Measurements from ENCODE around the gene CFAP20.

CFAP20 gene

DNA sequence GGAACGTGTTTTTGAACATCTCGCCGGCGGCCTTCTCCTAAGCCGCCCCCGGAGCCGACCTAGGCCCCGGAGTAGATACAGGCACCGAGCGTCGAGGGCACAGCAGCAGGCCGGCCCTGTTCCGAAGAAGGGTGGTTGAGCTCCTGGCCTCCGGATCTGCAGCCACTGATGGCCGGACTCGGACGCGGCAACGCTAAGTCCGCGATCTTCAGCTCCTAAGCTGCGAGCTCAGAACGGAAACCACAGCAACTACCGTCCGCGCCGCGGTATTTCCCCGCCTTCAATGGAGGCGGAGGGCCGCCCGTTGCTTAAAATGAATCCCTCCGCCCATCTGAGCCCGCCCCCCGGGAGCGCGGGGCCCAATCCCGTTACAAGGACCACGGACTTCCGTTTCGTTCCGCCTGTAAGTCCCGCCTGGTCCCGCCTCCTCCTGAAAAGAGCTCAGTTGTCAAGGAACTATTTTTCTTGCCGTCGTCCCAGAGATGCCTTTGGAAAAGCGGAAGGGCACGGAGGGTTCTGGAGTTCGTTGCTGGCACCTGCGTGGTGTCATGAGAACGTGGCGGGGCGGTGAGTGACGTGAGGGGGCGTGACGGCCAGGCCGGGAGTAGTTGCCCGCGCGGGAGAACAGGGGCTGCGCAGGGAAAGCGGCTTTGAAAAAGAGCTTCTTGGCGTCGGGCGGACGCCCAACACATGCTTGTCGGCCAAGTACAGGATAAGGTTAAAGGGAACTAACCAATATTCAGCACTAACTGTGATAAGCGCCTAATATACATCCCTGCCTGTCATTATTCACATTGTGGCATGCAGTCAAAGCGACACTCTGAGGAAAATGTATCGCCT, at the start of gene CFAP20:
Gene CFAP20 (minus strand): TSS at position 285 of the 840 bp plus-strand sequence. CDS start 266 bp downstream, at position 19.
- peak; percentile 99 for DNase-seq (ENCODE audit: low read depth)

DNA sequence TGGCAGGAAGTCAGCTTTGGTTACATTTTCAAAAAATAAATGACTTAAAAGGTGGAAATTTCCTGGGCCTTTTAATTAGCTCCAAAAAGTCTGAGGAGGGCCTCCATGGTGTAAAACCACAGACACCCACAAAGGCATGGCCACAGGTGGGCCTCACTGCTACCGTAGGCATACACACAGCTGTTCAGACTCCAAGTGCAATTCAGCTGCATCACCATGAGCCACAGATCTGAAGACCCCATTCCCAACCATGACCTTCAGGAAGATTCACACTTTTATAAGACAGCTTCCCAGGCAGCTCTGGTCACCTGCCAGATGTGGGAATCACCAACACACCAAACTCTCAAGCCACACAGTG, 48.2 kb upstream of the CFAP20 start:
- DNase-seq (ENCODE audit: low read depth) = no peak

GRCh38 chr16:58176608-58177352, 47.6 kb upstream of the CFAP20 start:
- no peak for DNase-seq (ENCODE audit: low read depth)

DNA sequence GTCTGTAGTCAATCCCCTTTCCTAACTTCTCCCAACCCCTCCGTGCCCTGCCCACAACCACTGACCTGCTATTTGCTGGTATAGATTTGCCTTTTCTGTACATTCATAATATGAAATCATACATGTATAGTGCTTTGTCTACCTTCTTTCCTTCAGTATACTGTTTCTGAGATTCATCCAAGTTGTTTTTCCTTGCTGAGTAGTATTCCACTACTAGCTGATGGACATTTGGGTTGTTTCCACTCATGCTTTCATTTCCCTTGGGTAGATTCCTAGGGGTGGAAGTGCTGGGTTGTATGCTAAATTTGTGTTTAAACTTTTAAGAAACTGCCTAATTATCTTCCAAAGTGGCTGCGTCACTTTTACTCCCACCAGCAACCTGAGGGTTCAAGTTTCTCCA, 41.0 kb upstream of the CFAP20 start:
- no peak for DNase-seq (ENCODE audit: low read depth)

- no peak for DNase-seq (ENCODE audit: low read depth)
Measured at GRCh38 chr16:58160855-58161254, 31.7 kb upstream of the CFAP20 start.

GRCh38 chr16:58158725-58159124, 29.5 kb upstream of the CFAP20 start:
- DNase-seq (ENCODE audit: low read depth) = no peak

GRCh38 chr16:58157951-58158540, 28.9 kb upstream of the CFAP20 start:
- DNase-seq (ENCODE audit: low read depth) = no peak

DNA sequence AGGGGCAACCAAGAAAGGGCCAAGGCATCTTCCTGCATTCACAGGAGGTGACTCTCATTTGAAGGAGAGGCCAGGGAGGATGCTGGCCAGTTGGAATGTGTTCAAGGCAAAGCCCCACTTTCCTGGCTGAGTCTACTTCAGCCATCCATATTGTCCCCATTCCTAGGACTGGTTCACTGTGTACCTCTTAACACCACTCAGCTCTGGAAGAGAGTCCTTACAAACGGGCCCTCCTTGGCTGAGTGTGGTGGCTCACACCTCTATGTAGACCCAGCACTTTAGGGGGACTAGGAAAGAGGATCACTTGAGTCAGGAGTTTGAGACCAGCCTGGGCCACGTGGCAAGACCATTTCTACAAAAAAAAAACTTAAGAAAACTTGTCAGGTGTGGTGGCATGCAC, 28.1 kb upstream of the CFAP20 start:
- no peak for DNase-seq (ENCODE audit: low read depth)

GRCh38 chr16:58155839-58156238, 26.7 kb upstream of the CFAP20 start:
- DNase-seq (ENCODE audit: low read depth) = no peak

- DNase-seq (ENCODE audit: low read depth) = no peak
Measured at GRCh38 chr16:58154345-58154744, 25.2 kb upstream of the CFAP20 start.

DNA sequence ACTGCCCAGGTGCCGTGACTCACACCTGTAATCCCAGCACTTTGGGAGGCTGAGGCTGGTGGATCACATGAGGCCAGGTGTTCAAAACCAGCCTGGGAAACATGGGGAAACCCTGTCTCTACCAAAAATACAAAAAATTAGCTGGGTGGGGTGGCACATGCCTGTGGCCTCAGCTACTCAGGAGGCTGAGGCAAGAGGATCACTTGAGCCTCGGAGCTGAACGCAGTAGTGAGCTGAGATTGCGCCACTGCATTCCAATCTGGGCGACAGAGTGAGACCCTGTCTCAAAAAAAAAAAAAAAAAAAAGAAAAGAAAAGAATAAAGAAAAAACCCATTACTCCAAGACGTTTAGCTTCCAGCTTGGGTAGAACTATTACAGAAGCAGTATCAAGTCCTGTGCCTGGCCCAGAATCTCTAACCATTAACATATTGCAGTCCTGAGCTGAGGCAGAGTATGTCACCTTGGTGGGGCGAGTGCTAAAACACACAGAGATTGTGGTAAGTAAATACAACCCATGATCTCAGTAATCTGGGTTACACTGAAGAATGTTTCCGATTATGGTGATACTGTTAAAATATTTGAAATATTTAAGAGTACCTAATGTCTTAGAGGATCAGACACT, 23.2 kb upstream of the CFAP20 start:
- DNase-seq (ENCODE audit: low read depth) = peak; percentile 45

GRCh38 chr16:58148526-58148925, 19.3 kb upstream of the CFAP20 start:
- no peak for DNase-seq (ENCODE audit: low read depth)

DNA sequence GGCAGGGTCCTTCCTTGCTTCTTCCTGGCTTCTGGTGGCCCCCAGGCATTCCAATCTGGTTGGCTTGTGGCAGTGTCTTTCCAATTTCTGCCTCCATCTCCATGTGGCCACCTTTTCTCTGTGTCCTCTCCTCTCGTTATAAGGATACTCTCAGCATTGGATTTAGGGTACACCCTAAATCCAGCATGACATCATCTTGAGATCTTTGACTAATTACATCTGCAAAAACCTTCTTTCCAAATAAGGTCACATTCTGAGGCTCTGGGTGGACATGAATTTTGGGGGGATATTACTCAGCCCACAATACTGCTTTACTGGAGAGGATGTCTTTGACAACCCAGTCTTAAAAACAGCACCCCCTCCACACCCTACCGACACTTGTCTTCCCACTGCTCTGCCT, 18.9 kb upstream of the CFAP20 start:
- DNase-seq (ENCODE audit: low read depth) = no peak

DNA sequence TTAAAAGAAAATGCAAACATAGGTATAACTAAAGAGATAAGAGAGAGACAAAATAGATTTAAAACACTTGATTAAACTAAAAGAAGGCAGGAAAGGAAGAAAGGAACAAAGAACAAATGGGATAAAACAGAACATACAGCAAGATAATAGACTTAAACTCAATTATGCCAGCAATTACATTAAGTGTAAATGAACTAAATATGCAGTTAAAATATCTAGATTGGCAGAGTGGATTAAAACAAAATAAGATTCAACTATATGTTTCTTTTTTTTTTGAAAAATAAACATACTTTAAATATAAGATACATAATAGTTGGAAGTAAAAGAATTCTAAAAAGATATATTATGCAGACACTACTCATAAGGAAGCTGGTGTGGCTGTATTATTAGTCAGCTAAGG, 9.7 kb upstream of the CFAP20 start:
- DNase-seq (ENCODE audit: low read depth) = no peak

DNA sequence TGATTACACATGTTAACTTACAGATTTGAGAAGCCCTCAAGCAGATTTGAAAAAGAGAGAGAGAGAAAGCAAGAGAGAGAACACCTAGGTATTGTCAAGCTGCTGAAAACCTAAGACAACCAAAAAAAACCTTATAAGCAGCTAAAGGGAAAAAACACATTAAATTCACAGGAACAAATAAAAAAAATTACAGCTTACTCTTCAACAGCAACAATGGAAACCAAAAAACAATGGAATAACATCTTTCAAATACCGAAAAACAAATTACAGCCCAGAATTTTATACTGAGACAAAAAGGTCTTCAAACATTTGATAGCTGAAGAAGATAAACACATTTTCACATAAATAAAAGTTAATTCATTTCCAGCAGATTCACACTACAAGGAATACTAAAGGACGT, 8.4 kb upstream of the CFAP20 start:
- no peak for DNase-seq (ENCODE audit: low read depth)

DNA sequence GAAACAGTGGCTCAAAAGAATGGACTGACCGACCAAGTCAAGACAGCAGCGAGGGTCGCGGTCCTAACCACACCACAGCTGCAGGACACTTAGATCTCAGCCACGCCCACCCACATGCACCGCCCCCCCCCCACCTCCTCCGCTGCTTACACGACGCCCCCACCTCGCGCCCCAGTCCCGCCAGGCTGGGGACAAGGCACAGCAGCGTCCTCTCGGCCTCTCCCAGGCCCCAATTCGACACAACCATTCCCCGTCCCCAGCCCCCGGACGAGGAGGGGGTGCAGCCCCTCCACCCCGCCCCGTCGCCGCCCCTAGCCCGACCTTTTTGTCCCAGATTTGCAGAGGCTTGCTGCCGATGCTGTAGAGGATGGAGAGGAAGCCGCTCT, 477 bp downstream of the CFAP20 start:
- no peak for DNase-seq (ENCODE audit: low read depth)

DNA sequence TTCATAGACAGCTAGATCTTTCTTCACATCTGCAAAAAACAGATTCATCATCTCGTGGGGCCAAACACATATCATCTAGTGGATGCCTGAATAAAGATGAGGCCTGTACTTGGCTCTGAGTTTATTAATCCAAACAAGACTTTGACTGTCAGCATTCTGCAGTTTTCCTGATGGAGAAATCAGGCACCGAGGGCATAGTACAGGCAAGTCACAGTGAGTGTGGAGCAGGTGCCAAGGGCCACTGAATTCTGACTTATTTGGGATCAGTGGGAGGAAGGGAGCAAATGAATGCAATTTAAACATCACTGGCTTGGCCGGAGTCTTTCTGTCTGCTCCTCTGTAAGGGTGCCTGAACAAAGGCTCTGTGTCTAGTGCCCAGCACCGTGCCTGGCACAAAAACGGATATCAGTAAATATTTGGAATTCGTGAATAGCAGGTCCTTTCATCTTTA, 975 bp downstream of the CFAP20 start:
- DNase-seq (ENCODE audit: low read depth) = no peak

- no peak for DNase-seq (ENCODE audit: low read depth)
Measured at GRCh38 chr16:58127634-58128033, 1.5 kb downstream of the CFAP20 start.

DNA sequence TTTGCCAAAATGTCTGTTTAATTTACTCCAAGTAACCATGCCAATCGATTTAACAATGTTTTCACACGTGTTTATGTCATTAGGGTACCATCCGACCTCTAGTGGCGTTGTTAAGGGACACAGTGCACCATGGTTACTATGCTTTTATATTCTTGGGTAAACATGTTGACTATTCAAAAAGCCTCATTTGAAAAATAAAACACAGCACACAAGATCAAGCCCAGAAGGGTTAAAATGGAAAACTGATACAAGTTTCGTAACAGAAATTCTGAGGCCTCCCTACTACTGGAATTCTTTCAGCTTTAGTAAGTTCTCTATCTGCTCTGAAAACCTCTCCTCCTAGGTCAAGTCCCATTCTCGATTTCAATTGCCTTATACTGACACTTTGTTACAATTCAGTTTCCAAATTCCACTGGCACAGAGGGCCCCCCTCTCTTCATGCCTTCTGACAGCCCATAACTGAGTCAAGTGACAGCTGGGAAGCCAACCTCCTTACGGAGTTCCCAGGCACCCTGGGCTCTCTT, 2.1 kb downstream of the CFAP20 start:
- no peak for DNase-seq (ENCODE audit: low read depth)

- no peak for DNase-seq (ENCODE audit: low read depth)
Measured at GRCh38 chr16:58126451-58126961, 2.7 kb downstream of the CFAP20 start.

- no peak for DNase-seq (ENCODE audit: low read depth)
Measured at GRCh38 chr16:58125781-58126335, 3.3 kb downstream of the CFAP20 start.

GRCh38 chr16:58125041-58125440, 4.1 kb downstream of the CFAP20 start:
- DNase-seq (ENCODE audit: low read depth) = no peak

Data from HS-27A (cell line).